ENCODE data around the gene EDC4. TPM values are rescaled to one million over a fixed set of nuclear protein-coding genes. Genes with fewer than 3 reads are reported as not detected.

The EDC4 gene
- total RNA-seq, 1 donor from 2014 or later: 102 TPM

DNA sequence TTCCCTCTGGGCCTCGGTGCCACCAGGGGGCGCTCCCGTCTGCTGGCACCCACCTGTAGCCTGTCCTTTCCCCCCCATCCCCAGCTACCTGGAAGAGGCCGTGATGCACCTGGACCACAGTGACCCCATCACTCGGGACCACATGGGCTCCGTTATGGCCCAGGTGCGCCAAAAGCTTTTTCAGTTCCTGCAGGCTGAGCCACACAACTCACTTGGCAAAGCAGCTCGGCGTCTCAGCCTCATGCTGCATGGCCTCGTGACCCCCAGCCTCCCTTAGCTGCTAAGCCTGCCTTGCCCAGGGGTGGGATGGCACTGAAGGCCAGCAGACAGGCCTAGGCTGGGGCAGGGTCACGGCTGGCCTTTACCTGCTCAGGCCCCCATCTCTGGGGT, 11.0 kb downstream of the EDC4 start:
- intact Hi-C loops (cut with micrococcal nuclease): loop anchor here (1.0 kb wide), 2 partner anchors 44 to 156 kb away; no protein-coding TSS in a partner anchor

DNA sequence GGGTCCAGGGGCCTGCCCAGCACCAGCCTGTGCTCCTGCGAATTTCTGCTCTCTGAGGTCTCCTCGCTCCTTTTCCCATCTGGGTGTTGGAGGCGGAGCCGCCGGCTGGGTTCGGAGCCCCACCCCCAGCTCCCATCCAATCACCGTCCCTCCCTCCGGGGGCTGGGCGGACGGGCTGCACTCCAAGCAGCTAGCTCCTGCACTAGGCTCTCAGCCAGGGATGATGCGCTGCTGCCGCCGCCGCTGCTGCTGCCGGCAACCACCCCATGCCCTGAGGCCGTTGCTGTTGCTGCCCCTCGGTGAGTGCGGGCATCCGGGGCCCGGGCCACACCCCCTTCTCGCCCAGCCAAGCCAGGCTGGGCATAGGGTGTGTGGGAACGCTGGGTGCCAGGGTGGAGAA, 11.8 kb downstream of the EDC4 start, which contains the start of gene NRN1L:
Gene NRN1L (plus strand): TSS at position 202 of the 400 bp plus-strand sequence. CDS start 19 bp downstream, at position 221.
- Mint-ChIP-seq H3K4me1 (ENCODE audit: low read depth) (no peaks in the 10 kb centered on the region), H3K27ac (no peak within 1 kb of the TSS), H3K9me3 (no peaks in the 10 kb centered on the region), H3K4me3 (ENCODE audit: low read depth) (no peak within 1 kb of the TSS), H3K27me3 (ENCODE audit: low read depth) (no peaks in the 10 kb centered on the region), H3K36me3 (ENCODE audit: low read depth) (peaks cover 40% of the 10 kb centered on the region)
- intact Hi-C loops (cut with micrococcal nuclease): no loop called here
- no peak for DNase-seq (ENCODE audit: low spot score)

More for the DNA sequence above, 11.0 kb downstream of the EDC4 start:
- H3K27me3 Mint-ChIP-seq (ENCODE audit: low read depth): no peaks in the 10 kb centered on the region
- peaks cover 48% of the 10 kb centered on the region for H3K36me3 Mint-ChIP-seq (ENCODE audit: low read depth)
- no peaks in the 10 kb centered on the region for H3K9me3 Mint-ChIP-seq
- no peaks in the 10 kb centered on the region for H3K4me1 Mint-ChIP-seq (ENCODE audit: low read depth)
- H3K27ac Mint-ChIP-seq: no peak overlapping the region
- DNase-seq (ENCODE audit: low spot score): peak; percentile 52
- H3K4me3 Mint-ChIP-seq (ENCODE audit: low read depth): no peak overlapping the region

DNA sequence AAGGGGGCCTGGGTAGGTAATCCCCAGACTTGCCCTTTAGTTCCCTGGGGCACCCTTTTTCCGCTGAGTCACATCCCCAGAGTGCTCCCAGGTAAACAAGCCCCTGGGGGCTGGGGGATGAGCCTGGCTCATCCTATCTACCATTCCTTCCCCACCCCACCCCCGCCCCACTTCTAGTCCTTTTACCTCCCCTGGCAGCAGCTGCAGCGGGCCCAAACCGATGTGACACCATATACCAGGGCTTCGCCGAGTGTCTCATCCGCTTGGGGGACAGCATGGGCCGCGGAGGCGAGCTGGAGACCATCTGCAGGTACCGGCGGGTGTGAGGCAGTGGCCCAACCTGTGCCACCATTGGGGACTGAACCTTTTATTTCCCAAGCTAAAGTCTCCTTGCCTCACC, 12.7 kb downstream of the EDC4 start:
- intact Hi-C loops (cut with micrococcal nuclease): no loop called here
- Mint-ChIP-seq H3K27ac (no peak overlapping the region), H3K36me3 (ENCODE audit: low read depth) (peaks cover 32% of the 10 kb centered on the region), H3K9me3 (no peaks in the 10 kb centered on the region), H3K4me3 (ENCODE audit: low read depth) (no peak overlapping the region), H3K4me1 (ENCODE audit: low read depth) (no peaks in the 10 kb centered on the region), H3K27me3 (ENCODE audit: low read depth) (no peaks in the 10 kb centered on the region)
- no peak for DNase-seq (ENCODE audit: low spot score)

DNA sequence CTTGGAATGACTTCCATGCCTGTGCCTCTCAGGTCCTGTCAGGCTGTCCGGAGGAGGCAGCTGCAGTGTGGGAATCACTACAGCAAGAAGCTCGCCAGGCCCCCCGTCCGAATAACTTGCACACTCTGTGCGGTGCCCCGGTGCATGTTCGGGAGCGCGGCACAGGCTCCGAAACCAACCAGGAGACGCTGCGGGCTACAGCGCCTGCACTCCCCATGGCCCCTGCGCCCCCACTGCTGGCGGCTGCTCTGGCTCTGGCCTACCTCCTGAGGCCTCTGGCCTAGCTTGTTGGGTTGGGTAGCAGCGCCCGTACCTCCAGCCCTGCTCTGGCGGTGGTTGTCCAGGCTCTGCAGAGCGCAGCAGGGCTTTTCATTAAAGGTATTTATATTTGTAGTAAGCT, 13.1 kb downstream of the EDC4 start:
- intact Hi-C loops (cut with micrococcal nuclease): no loop called here
- Mint-ChIP-seq H3K27me3 (ENCODE audit: low read depth) (no peaks in the 10 kb centered on the region), H3K9me3 (no peaks in the 10 kb centered on the region), H3K27ac (no peak overlapping the region), H3K4me1 (ENCODE audit: low read depth) (no peaks in the 10 kb centered on the region), H3K4me3 (ENCODE audit: low read depth) (no peak overlapping the region), H3K36me3 (ENCODE audit: low read depth) (peaks cover 28% of the 10 kb centered on the region)
- no peak for DNase-seq (ENCODE audit: low spot score)

DNA sequence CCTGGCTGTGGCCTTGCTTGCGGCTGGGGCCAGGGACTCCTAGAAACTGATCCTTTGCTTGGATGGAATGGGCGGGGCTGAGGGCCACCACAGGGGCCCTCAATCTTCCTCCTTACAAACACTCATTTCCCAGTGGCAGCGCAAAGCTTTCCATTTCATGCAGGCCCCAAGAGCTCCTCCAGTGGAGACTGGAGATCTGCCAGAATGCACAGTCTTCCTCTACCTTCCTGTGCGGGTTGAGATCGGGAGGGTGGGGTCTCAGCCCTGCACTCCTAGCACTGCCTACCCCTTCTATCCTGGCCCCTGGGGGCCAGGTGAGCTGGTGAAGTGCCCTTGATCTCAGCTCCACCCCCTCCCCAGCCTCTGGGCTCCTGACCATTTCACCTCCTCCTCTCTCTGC, 13.5 kb downstream of the EDC4 start:
- intact Hi-C loops (cut with micrococcal nuclease): no loop called here
- Mint-ChIP-seq H3K9me3 (no peaks in the 10 kb centered on the region), H3K4me1 (ENCODE audit: low read depth) (no peaks in the 10 kb centered on the region), H3K27me3 (ENCODE audit: low read depth) (no peaks in the 10 kb centered on the region), H3K36me3 (ENCODE audit: low read depth) (peaks cover 24% of the 10 kb centered on the region), H3K27ac (peak overlapping the region; percentile 38), H3K4me3 (ENCODE audit: low read depth) (no peak overlapping the region)
- DNase-seq (ENCODE audit: low spot score): no peak

DNA sequence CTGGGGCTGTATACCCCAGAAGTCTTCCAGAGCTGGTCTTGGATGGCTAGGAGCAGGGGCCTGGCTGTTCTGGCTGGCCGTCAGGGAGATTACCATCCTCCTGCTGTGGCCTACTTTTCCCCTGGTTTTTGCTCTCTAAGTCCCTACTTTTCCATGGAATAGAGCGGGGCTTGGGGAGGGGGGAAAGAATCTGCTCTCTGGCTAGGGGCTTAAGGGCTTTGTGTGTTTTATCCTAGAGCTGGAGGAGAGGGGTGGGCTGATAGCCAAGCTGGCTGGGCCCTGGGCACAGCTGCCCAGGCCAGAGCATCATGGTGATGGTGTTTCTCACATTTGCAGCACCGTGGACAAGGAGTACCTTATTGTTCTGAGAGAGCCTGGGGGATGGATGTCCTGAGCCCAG, 15.5 kb downstream of the EDC4 start:
- H3K4me3 Mint-ChIP-seq (ENCODE audit: low read depth): no peak overlapping the region

DNA sequence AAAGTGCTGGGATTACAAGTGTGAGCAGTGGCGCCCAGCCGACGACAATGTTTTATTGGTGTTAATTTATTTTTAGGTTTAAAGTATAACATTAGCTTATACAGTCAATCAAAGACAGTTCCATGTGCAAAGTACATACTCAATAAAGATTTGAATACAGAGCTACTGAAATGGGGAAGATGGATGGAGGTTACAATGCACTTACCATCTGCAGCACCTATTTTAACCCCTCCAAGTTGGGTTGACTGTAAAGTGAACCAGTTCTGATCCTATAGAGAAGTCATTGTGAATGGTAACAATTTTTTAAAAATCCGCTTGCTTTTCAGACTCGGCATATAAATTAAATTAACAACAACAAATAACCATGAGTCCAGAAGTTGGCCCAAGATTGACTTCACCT, 19.5 kb downstream of the EDC4 start:
- DNase-seq (ENCODE audit: low spot score): no peak
- Mint-ChIP-seq H3K4me1 (ENCODE audit: low read depth) (peaks cover 19% of the 10 kb centered on the region), H3K36me3 (ENCODE audit: low read depth) (no peaks in the 10 kb centered on the region), H3K27ac (peak overlapping the region; percentile 75), H3K27me3 (ENCODE audit: low read depth) (no peaks in the 10 kb centered on the region), H3K9me3 (no peaks in the 10 kb centered on the region), H3K4me3 (ENCODE audit: low read depth) (peak overlapping the region; percentile 84)
- intact Hi-C loops (cut with micrococcal nuclease): loop anchor here (2.0 kb wide), 1 partner anchor 42 kb away; no protein-coding TSS in a partner anchor

More for the DNA sequence above, 15.5 kb downstream of the EDC4 start:
- H3K9me3 Mint-ChIP-seq: no peaks in the 10 kb centered on the region
- peaks cover 6% of the 10 kb centered on the region for H3K4me1 Mint-ChIP-seq (ENCODE audit: low read depth)
- intact Hi-C loops (cut with micrococcal nuclease): no loop called here
- peaks cover 10% of the 10 kb centered on the region for H3K36me3 Mint-ChIP-seq (ENCODE audit: low read depth)
- H3K27me3 Mint-ChIP-seq (ENCODE audit: low read depth): no peaks in the 10 kb centered on the region
- DNase-seq (ENCODE audit: low spot score): no peak
- H3K27ac Mint-ChIP-seq: no peak overlapping the region

DNA sequence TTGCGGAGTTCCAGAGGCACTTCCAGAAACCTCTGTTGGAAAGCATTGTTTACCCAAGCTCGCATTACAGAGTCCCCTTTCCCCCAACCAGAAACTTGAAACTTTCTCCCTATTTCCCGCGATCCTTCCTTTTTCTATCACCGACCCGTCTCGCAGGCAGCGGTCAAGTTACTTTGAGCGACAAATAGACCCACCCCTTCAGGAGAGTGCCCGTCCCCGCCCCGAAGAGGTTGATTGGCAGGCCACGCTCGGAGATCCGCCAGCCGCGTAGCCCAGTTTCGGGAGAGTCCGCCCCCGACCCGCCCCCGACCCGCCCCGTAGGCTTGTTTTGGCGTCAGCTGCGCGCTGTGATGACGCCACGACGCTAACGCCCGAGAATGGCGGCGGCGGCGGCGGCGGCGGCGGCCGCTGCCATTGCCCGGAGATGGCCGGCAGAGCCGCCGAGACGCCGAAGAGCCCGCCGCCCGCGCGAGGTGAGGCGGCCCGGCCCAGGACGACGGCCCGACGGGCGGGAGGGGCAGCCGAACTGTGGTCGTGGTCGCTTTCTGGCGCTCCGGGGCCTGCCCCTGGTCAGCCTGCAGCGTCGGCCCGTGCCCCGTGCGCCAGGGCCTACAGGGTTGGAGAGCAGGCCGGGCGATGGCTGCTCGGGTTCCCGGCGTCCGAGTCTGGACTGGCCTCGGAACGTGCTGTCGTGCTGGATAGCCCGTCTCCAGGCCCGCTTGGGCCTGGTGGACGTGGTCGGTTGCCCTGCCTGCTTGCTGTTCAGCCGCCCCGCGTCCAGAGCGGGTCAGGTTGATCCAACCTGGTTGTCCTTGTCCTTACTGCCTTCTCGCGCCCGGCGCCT, 20.3 kb downstream of the EDC4 start, which contains the start of gene PSKH1:
Gene PSKH1 (plus strand): TSS at position 356 of the 844 bp plus-strand sequence. CDS start 15,496 bp downstream, outside the sequence.
- no peaks in the 10 kb centered on the region for H3K36me3 Mint-ChIP-seq (ENCODE audit: low read depth)
- no peaks in the 10 kb centered on the region for H3K27me3 Mint-ChIP-seq (ENCODE audit: low read depth)
- peaks cover 19% of the 10 kb centered on the region for H3K4me1 Mint-ChIP-seq (ENCODE audit: low read depth)
- no peaks in the 10 kb centered on the region for H3K9me3 Mint-ChIP-seq
- peak within 1 kb of the TSS; percentile 97 for H3K4me3 Mint-ChIP-seq (ENCODE audit: low read depth)
- peak within 1 kb of the TSS; percentile 91 for H3K27ac Mint-ChIP-seq
- peak; percentile 90 for DNase-seq (ENCODE audit: low spot score)
- intact Hi-C loops (cut with micrococcal nuclease): loop anchor here (2.0 kb wide), 1 partner anchor 42 kb away; no protein-coding TSS in a partner anchor

DNA sequence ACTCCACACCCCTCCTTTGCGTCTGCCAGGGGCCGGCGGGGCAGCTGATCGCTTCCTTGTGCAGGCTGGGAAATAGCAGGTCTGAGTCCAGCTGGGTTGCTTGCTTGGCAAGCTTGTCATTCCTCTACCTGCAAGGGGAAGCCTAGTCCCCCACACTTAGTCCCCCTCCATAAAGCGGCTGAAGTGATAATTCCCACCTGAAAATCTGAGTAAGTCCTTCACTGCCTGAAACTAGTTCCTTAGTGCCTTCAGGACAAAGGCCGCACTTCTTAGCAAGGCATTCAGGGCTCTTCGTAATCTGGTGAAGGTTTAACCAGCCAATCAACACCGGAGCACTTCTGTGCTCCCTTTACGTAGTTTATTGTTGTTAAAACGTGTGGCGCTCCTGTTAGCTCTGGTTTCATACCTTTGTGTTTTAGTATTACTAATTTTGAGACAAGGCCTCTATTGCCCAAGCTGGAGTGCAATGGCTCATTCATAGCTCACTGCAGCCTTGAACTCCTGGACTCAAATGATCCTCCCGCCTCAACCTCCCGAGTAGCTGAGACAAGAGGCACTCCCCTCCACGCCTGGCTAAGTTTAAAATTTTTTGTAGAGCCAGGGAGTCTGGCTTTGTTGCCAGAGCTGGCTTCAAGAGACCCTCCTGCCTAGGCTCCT, 21.0 kb downstream of the EDC4 start:
- intact Hi-C loops (cut with micrococcal nuclease): loop anchor here (2.0 kb wide), 1 partner anchor 41 kb away; no protein-coding TSS in a partner anchor
- peak overlapping the region; percentile 97 for H3K4me3 Mint-ChIP-seq (ENCODE audit: low read depth)
- DNase-seq (ENCODE audit: low spot score): no peak
- H3K36me3 Mint-ChIP-seq (ENCODE audit: low read depth): no peaks in the 10 kb centered on the region
- H3K27ac Mint-ChIP-seq: peak overlapping the region; percentile 91
- peaks cover 21% of the 10 kb centered on the region for H3K4me1 Mint-ChIP-seq (ENCODE audit: low read depth)
- H3K27me3 Mint-ChIP-seq (ENCODE audit: low read depth): no peaks in the 10 kb centered on the region
- no peaks in the 10 kb centered on the region for H3K9me3 Mint-ChIP-seq

DNA sequence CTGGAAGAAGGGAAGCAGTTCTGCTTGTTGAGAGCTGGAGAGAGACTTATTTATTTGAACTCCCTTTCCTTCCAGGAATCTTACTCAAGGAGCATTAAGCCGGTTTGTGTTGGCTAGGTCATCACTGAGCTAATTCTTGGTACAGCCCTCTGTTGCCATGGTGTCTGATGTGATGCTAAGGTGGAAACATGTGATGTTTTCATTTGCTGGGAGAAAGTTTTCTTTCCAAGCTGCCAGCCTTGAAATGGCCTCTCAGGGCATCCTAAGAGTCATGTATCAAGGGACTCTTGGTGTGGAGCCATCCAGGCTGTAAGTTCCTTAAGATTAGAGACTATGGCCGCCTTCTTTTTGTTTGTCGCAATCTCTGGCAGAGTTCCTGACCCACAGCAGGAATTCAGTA, 24.4 kb downstream of the EDC4 start:
- Mint-ChIP-seq H3K27me3 (ENCODE audit: low read depth) (no peaks in the 10 kb centered on the region), H3K36me3 (ENCODE audit: low read depth) (no peaks in the 10 kb centered on the region), H3K9me3 (no peaks in the 10 kb centered on the region), H3K4me1 (ENCODE audit: low read depth) (peaks cover 27% of the 10 kb centered on the region), H3K27ac (no peak overlapping the region), H3K4me3 (ENCODE audit: low read depth) (no peak overlapping the region)
- intact Hi-C loops (cut with micrococcal nuclease): no loop called here
- no peak for DNase-seq (ENCODE audit: low spot score)

DNA sequence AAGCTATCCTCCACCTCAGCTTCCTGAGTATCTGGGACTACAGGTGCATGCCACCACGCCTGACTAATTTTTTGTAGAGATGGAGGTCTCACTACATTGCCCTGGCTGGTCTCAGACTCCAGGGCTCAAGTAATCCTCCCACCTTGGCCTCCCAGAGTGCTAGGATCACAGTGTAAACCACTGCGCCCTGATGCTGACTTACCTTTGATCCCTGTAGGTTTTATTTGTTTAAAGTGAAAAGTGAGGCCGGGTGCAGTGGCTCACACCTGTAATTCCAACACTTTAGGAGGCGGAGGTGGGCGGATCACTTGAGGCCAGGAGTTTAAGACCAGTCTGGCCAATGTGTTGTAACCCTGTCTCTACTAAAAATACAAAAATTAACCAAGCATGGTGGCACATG, 28.9 kb downstream of the EDC4 start:
- intact Hi-C loops (cut with micrococcal nuclease): no loop called here
- H3K4me3 Mint-ChIP-seq (ENCODE audit: low read depth): no peak overlapping the region
- no peaks in the 10 kb centered on the region for H3K9me3 Mint-ChIP-seq
- peaks cover 5% of the 10 kb centered on the region for H3K36me3 Mint-ChIP-seq (ENCODE audit: low read depth)
- no peak overlapping the region for H3K27ac Mint-ChIP-seq
- DNase-seq (ENCODE audit: low spot score): no peak
- H3K27me3 Mint-ChIP-seq (ENCODE audit: low read depth): no peaks in the 10 kb centered on the region
- H3K4me1 Mint-ChIP-seq (ENCODE audit: low read depth): peaks cover 8% of the 10 kb centered on the region

DNA sequence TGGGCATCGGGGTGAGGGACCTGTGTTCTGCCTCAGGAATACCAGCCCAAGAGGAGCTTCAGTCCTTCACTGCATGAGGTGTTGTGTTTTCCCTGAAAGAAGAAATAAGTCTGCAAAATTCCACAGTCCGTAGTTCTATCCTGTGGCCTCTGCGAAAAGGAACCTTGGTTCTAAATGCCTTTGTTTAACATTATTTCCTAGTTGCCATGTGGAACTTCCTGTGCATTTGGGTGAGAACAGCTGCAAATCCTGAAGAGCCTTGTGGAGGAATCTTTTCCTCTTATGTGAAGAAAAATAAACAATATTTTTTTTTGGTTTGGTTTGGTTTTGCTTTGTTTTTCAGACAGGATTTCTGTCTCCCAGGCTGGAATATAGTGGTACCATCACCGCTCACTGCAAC, 30.0 kb downstream of the EDC4 start:
- no peak for DNase-seq (ENCODE audit: low spot score)
- Mint-ChIP-seq H3K27me3 (ENCODE audit: low read depth) (no peaks in the 10 kb centered on the region), H3K9me3 (no peaks in the 10 kb centered on the region), H3K4me3 (ENCODE audit: low read depth) (no peak overlapping the region), H3K36me3 (ENCODE audit: low read depth) (peaks cover 5% of the 10 kb centered on the region), H3K27ac (no peak overlapping the region), H3K4me1 (ENCODE audit: low read depth) (peaks cover 9% of the 10 kb centered on the region)
- intact Hi-C loops (cut with micrococcal nuclease): no loop called here
